Measurements from ENCODE around the gene ABCC12. TPM values are rescaled to one million over a fixed set of nuclear protein-coding genes. Genes with fewer than 3 reads are reported as not detected.

Gene ABCC12
- total RNA-seq, 1 donor: not detected

DNA sequence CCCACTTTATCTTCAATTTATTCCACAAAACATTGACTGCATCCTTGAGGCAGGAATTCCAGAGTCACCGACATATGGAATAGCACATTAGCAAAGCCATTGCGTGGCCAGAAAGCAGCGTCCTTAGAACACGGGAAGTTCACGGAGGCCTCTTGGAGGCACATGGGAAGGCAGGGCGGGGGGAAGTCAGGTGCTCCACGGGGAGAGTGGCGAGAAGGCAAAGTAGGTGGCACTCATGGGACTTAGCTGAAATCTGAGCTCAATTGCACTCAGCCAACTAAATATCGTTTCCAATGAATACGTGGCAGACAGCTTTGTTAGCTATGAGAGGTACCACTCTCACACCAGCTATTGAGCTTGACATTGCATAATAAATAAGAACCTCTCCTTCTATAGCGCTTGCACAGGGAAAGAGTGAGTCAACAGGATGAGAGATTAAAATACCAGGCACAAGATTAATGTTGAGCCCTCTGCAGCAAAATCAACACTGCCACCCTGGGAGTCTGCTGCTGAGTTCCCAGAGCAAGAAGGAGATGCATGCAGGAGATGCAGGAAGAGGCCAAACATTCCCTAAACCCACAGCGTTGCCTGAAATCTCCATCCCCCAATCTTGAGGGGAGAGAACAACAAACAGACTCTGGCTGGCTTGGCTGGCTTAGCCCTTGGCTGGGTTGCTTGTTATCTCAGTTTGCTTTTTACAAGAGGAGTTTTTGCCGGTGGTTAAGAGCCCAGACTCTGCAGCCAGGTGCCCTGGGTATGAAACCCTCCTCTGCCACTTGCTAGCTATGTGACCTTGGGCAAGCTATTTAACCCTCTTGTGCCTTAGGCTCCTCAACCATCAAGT, 28.8 kb downstream of the ABCC12 start:
- Histone ChIP-seq H3K4me2 (ENCODE audit: insufficient read depth, low read length) (peak overlapping the region; percentile 47), H3K4me1 (ENCODE audit: insufficient read depth, low read length) (peaks cover 55% of the 10 kb centered on the region), H3K4me3 (ENCODE audit: insufficient read depth, low read length) (no peak overlapping the region), H3K27me3 (ENCODE audit: insufficient read depth, low read length) (no peaks in the 10 kb centered on the region), H3K36me3 (ENCODE audit: insufficient read depth, low read length) (no peaks in the 10 kb centered on the region), H4K20me1 (ENCODE audit: insufficient read depth, low read length) (no peaks in the 10 kb centered on the region), H3K9me3 (ENCODE audit: low read depth, low read length) (no peaks in the 10 kb centered on the region), H3K79me2 (ENCODE audit: insufficient read depth, low read length) (no peaks in the 10 kb centered on the region), H2AFZ (ENCODE audit: low read length) (no peak overlapping the region), H3K27ac (ENCODE audit: low read depth, low read length) (peak overlapping the region; percentile 90)
- peak; percentile 93 for DNase-seq (ENCODE audit: insufficient read length, low spot score, missing footprints)
- TF ChIP-seq, protein P1, sequence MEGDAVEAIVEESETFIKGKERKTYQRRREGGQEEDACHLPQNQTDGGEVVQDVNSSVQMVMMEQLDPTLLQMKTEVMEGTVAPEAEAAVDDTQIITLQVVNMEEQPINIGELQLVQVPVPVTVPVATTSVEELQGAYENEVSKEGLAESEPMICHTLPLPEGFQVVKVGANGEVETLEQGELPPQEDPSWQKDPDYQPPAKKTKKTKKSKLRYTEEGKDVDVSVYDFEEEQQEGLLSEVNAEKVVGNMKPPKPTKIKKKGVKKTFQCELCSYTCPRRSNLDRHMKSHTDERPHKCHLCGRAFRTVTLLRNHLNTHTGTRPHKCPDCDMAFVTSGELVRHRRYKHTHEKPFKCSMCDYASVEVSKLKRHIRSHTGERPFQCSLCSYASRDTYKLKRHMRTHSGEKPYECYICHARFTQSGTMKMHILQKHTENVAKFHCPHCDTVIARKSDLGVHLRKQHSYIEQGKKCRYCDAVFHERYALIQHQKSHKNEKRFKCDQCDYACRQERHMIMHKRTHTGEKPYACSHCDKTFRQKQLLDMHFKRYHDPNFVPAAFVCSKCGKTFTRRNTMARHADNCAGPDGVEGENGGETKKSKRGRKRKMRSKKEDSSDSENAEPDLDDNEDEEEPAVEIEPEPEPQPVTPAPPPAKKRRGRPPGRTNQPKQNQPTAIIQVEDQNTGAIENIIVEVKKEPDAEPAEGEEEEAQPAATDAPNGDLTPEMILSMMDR (IDR thresholded peaks at IDR 0.05; ENCODE audit: extremely low read depth, low read depth, low read length): no peak

DNA sequence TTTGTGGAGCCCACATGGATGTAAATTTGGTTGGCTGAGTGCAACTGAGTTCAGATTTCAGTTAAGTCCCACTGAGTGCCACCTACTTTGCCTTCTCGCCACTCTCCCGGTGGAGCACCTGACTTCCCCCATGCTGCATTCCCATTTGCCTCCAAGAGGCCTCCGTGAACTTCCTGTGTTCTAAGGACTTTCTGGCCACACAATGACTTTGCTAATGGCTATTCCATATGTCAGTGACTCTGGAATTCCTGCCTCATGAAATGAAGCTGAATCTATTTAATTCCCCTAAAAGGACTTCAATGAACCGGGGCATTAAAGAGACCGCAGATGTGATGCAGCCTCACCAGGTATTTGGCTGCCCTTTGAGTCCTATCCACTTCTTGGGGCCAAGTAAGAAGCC, 29.9 kb downstream of the ABCC12 start:
- peaks cover 55% of the 10 kb centered on the region for H3K4me1 ChIP-seq (ENCODE audit: insufficient read depth, low read length)
- H3K9me3 ChIP-seq (ENCODE audit: low read depth, low read length): no peaks in the 10 kb centered on the region
- H3K79me2 ChIP-seq (ENCODE audit: insufficient read depth, low read length): no peaks in the 10 kb centered on the region
- no peaks in the 10 kb centered on the region for H3K27me3 ChIP-seq (ENCODE audit: insufficient read depth, low read length)
- TF ChIP-seq, protein P1 (IDR thresholded peaks at IDR 0.05; ENCODE audit: extremely low read depth, low read depth, low read length): no peak
- H3K4me3 ChIP-seq (ENCODE audit: insufficient read depth, low read length): no peak overlapping the region
- no peak for DNase-seq (ENCODE audit: insufficient read length, low spot score, missing footprints)
- no peak overlapping the region for H2AFZ ChIP-seq (ENCODE audit: low read length)
- H3K36me3 ChIP-seq (ENCODE audit: insufficient read depth, low read length): no peaks in the 10 kb centered on the region
- no peak overlapping the region for H3K4me2 ChIP-seq (ENCODE audit: insufficient read depth, low read length)
- peak overlapping the region; percentile 90 for H3K27ac ChIP-seq (ENCODE audit: low read depth, low read length)
- H4K20me1 ChIP-seq (ENCODE audit: insufficient read depth, low read length): no peaks in the 10 kb centered on the region

DNA sequence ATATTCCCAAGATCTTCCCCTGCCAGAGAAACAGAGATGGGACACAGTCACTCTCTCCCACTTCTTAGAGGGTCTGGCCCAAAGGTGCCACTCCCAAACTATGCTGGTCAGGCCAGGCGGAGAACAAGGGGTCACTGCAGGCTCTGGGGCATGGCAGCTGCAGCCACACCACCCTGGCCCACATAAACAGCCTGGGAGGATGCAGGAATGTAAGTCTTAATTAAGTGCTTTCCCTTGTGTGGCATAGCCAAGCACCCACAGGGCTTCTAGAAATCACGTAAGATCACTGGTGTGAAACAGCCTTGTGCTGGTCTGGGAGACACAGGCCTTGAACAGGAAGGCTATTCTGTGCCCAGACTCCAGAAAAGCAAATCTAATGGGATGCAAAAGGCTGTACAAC, 31.5 kb downstream of the ABCC12 start:
- H3K27ac ChIP-seq (ENCODE audit: low read depth, low read length): peak overlapping the region; percentile 93
- TF ChIP-seq, protein P1 (IDR thresholded peaks at IDR 0.05; ENCODE audit: extremely low read depth, low read depth, low read length): no peak
- H2AFZ ChIP-seq (ENCODE audit: low read length): no peak overlapping the region
- DNase-seq (ENCODE audit: insufficient read length, low spot score, missing footprints): no peak
- no peak overlapping the region for H3K4me2 ChIP-seq (ENCODE audit: insufficient read depth, low read length)
- H3K4me1 ChIP-seq (ENCODE audit: insufficient read depth, low read length): peaks cover 51% of the 10 kb centered on the region
- no peaks in the 10 kb centered on the region for H4K20me1 ChIP-seq (ENCODE audit: insufficient read depth, low read length)
- no peaks in the 10 kb centered on the region for H3K27me3 ChIP-seq (ENCODE audit: insufficient read depth, low read length)
- H3K9me3 ChIP-seq (ENCODE audit: low read depth, low read length): no peaks in the 10 kb centered on the region
- H3K79me2 ChIP-seq (ENCODE audit: insufficient read depth, low read length): no peaks in the 10 kb centered on the region
- no peak overlapping the region for H3K4me3 ChIP-seq (ENCODE audit: insufficient read depth, low read length)
- no peaks in the 10 kb centered on the region for H3K36me3 ChIP-seq (ENCODE audit: insufficient read depth, low read length)

DNA sequence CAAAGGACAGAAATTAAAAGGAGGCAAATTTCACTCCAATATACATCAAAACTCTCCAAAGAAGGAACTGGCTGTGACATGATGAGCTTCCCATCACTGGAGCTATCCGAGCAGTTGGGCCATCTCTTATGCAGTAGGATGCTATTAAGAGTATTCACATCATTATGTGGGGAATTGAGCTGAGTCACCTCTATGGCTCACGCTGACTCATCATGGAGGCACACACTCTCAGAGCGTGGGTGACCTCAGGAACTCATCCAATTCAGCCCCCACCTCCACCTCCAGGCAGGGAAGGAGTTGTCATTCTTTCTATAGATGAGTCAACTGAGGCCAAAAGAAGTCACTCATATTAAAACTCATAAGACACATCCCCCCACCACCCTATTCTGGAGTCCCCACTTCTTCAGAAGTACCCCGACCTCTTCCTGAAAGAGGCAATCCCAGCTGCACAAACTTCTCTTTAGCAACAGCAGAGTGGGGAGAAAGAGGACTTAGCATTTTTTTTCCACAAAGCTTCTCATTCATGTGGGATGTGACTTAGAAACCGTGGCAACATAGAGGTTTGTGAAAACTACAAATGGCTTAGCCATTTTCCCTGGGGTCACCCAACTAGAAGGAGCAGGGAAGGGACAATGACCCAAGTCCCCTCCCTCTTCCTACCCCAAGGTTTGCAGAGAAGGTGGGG, 32.5 kb downstream of the ABCC12 start:
- peak overlapping the region; percentile 20 for H2AFZ ChIP-seq (ENCODE audit: low read length)
- H3K36me3 ChIP-seq (ENCODE audit: insufficient read depth, low read length): no peaks in the 10 kb centered on the region
- no peaks in the 10 kb centered on the region for H3K27me3 ChIP-seq (ENCODE audit: insufficient read depth, low read length)
- H3K4me3 ChIP-seq (ENCODE audit: insufficient read depth, low read length): no peak overlapping the region
- H3K4me2 ChIP-seq (ENCODE audit: insufficient read depth, low read length): peak overlapping the region; percentile 50
- peaks cover 41% of the 10 kb centered on the region for H3K4me1 ChIP-seq (ENCODE audit: insufficient read depth, low read length)
- no peaks in the 10 kb centered on the region for H3K79me2 ChIP-seq (ENCODE audit: insufficient read depth, low read length)
- H4K20me1 ChIP-seq (ENCODE audit: insufficient read depth, low read length): no peaks in the 10 kb centered on the region
- H3K27ac ChIP-seq (ENCODE audit: low read depth, low read length): peak overlapping the region; percentile 93
- TF ChIP-seq, protein P1 (IDR thresholded peaks at IDR 0.05; ENCODE audit: extremely low read depth, low read depth, low read length): no peak
- DNase-seq (ENCODE audit: insufficient read length, low spot score, missing footprints): peak; percentile 98
- H3K9me3 ChIP-seq (ENCODE audit: low read depth, low read length): no peaks in the 10 kb centered on the region
